Neural cell (in vitro differentiated cells): ENCODE results near the gene MC5R. TPM values are rescaled to one million over a fixed set of nuclear protein-coding genes. Genes with fewer than 3 reads are reported as not detected.

Source experiments
- H2AFZ ChIP-seq: fragments of 200-600, 300-800 bp; sonication (generic), shearing (Covaris generic); 2 replicates; pipeline ENCODE4 v1.6.0; 2014; ENCODE audit warnings: low read depth, mild to moderate bottlenecking, antibody characterized with exemption, low read length, moderate library complexity
- H3F3A ChIP-seq: fragments of 200-600 bp; shearing (Covaris generic); 2 replicates; pipeline ENCODE4 v1.6.1; 2016; ENCODE audit warnings: mild to moderate bottlenecking, moderate library complexity, mixed read lengths, antibody characterized with exemption, low read length; ENCODE audit not compliant: insufficient read depth, poor library complexity, severe bottlenecking
- H3K27ac ChIP-seq: fragments of 200-600, 300-800 bp; sonication (generic), shearing (Covaris generic); 2 replicates; pipeline ENCODE4 v1.5.1; 2014; ENCODE audit warnings: mild to moderate bottlenecking, low read length, moderate library complexity
- H3K27me3 ChIP-seq: fragments of 300-800, 200-600 bp; sonication (generic), shearing (Covaris generic); 2 replicates; pipeline ENCODE4 v1.6.0; 2014; ENCODE audit warnings: mild to moderate bottlenecking, low read depth, low read length, moderate library complexity; ENCODE audit not compliant: insufficient read depth
- H3K36me3 ChIP-seq: fragments of 300-800, 200-600 bp; sonication (generic), shearing (Covaris generic); 2 replicates; pipeline ENCODE4 v1.5.1; 2014; ENCODE audit warnings: mild to moderate bottlenecking, antibody characterized with exemption, low read length, moderate library complexity; ENCODE audit not compliant: insufficient read depth
- H3K4me2 ChIP-seq: fragments of 300-800, 200-600 bp; sonication (generic), shearing (Covaris generic); 2 replicates; pipeline ENCODE4 v1.6.0; 2014; ENCODE audit warnings: mild to moderate bottlenecking, low read length
- H3K4me3 ChIP-seq: fragments of 300-800, 200-600 bp; sonication (generic), shearing (Covaris generic); 2 replicates; pipeline ENCODE4 v1.5.1; 2014; ENCODE audit warnings: mild to moderate bottlenecking, low read length, moderate library complexity
- H3K79me2 ChIP-seq: fragments of 200-600 bp; shearing (Covaris generic); replicated peaks from 2 replicates; pipeline ENCODE4 v1.6.0; 2014; ENCODE audit warnings: mild to moderate bottlenecking, low read length, moderate library complexity; ENCODE audit not compliant: insufficient read depth
- H3K9ac ChIP-seq: fragments of 300-800, 200-600 bp; sonication (generic), shearing (Covaris generic); 2 replicates; pipeline ENCODE4 v1.6.1; 2016; ENCODE audit warnings: mild to moderate bottlenecking, low read length, mixed read lengths
- H3K9me2 ChIP-seq: fragments of 200-600 bp; shearing (Covaris generic); 2 replicates; pipeline ENCODE4 v1.6.1; 2016; ENCODE audit warnings: mild to moderate bottlenecking, low read length, mixed read lengths; ENCODE audit not compliant: insufficient read depth
- H3K9me3 ChIP-seq: fragments of 200-600, 300-800 bp; sonication (generic), shearing (Covaris generic); 2 replicates; pipeline ENCODE4 v1.6.1; 2016; ENCODE audit warnings: mild to moderate bottlenecking, mixed run types, low read length, moderate library complexity, mixed read lengths
- H4K20me1 ChIP-seq: fragments of 200-600 bp; shearing (Covaris generic); 2 replicates; pipeline ENCODE4 v1.6.1; 2016; ENCODE audit warnings: mild to moderate bottlenecking, mixed run types; ENCODE audit not compliant: insufficient read depth
- EP300 ChIP-seq: fragments of 450-650 bp; conservative IDR thresholded peaks from 2 replicates; pipeline ENCODE4 v1.6.1; 2014; ENCODE audit warnings: antibody characterized with exemption, mild to moderate bottlenecking, moderate library complexity; ENCODE audit not compliant: poor library complexity, severe bottlenecking
- EZH2 ChIP-seq: fragments of 200-600, 300-800 bp; shearing (Covaris generic), sonication (generic); IDR thresholded peaks from 2 replicates; pipeline ENCODE4 v1.6.1; 2014; ENCODE audit warnings: antibody characterized with exemption, low read length, borderline replicate concordance, mild to moderate bottlenecking; ENCODE audit not compliant: insufficient read depth, poor library complexity, severe bottlenecking
- MXI1 ChIP-seq: fragments of 450-650 bp; conservative IDR thresholded peaks from 2 replicates; pipeline ENCODE4 v1.6.1; 2014; ENCODE audit warnings: antibody characterized with exemption, mild to moderate bottlenecking; ENCODE audit not compliant: poor library complexity, severe bottlenecking
- POLR2AphosphoS5 ChIP-seq: IDR thresholded peaks from 2 replicates; pipeline ENCODE4 v1.6.1; 2012
- RAD21 ChIP-seq: fragments of 450-650 bp; conservative IDR thresholded peaks from 2 replicates; pipeline ENCODE4 v1.6.1; 2014; ENCODE audit warnings: antibody characterized with exemption, mild to moderate bottlenecking, moderate library complexity
- SMC3 ChIP-seq: fragments of 450-650 bp; conservative IDR thresholded peaks from 2 replicates; pipeline ENCODE4 v1.6.1; 2014; ENCODE audit warnings: antibody characterized with exemption, mild to moderate bottlenecking, moderate library complexity; ENCODE audit not compliant: poor library complexity
- TAF1 ChIP-seq: IDR thresholded peaks from 2 replicates; pipeline ENCODE4 v1.6.1; 2012; ENCODE audit warnings: low read depth
- polyA minus RNA-seq: library from RNA; depleted of rRNA, polyadenylated mRNA; stranded (reverse); fragments of >200 nt; gene quantifications from 2 replicates; pipeline ENCODE4 v1.2.3, GENCODE V29; 2014
- polyA plus RNA-seq: library from polyadenylated mRNA; depleted of rRNA; stranded (reverse); fragments of >200 nt; gene quantifications from 2 replicates; pipeline ENCODE4 v1.2.3, GENCODE V29; 2014
- TF ChIP-seq, protein P1 (sequence below): fragments of 450-650 bp; IDR thresholded peaks from 2 replicates; pipeline ENCODE4 v1.5.1; 2014; ENCODE audit warnings: antibody characterized with exemption, mild to moderate bottlenecking, moderate library complexity; ENCODE audit not compliant: poor library complexity, severe bottlenecking
- TF ChIP-seq, protein P2 (sequence below): IDR thresholded peaks from 2 replicates; pipeline ENCODE4 v1.6.1; 2012; ENCODE audit warnings: borderline replicate concordance

MC5R gene
- not detected in 2 replicates for polyA plus RNA-seq
- polyA minus RNA-seq: not detected in 2 replicates

GRCh38 chr18:13823707-13824395, at the start of gene MC5R:
TSS of gene MC5R (plus strand) at chr18:13824149. CDS start at chr18:13825766, 1,617 bp downstream.
- Histone ChIP-seq H2AFZ (no peak within 1 kb of the TSS), H3K9ac (no peak within 1 kb of the TSS)

GRCh38 chr18:13775058-13775457, 48.9 kb upstream of the MC5R start:
- no peak overlapping the region for H3K4me2 ChIP-seq

More at GRCh38 chr18:13823707-13824395, at the start of gene MC5R:
- TF ChIP-seq EZH2 (no peak), TAF1 (no peak), SMC3 (peak; percentile 92), POLR2AphosphoS5 (no peak), MXI1 (peak; percentile 17), RAD21 (peak; percentile 93)
- TF ChIP-seq, protein P1, sequence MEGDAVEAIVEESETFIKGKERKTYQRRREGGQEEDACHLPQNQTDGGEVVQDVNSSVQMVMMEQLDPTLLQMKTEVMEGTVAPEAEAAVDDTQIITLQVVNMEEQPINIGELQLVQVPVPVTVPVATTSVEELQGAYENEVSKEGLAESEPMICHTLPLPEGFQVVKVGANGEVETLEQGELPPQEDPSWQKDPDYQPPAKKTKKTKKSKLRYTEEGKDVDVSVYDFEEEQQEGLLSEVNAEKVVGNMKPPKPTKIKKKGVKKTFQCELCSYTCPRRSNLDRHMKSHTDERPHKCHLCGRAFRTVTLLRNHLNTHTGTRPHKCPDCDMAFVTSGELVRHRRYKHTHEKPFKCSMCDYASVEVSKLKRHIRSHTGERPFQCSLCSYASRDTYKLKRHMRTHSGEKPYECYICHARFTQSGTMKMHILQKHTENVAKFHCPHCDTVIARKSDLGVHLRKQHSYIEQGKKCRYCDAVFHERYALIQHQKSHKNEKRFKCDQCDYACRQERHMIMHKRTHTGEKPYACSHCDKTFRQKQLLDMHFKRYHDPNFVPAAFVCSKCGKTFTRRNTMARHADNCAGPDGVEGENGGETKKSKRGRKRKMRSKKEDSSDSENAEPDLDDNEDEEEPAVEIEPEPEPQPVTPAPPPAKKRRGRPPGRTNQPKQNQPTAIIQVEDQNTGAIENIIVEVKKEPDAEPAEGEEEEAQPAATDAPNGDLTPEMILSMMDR: peak; percentile 97
- H3K36me3 ChIP-seq: no peaks in the 10 kb centered on the region
- H3K27ac ChIP-seq: no peak within 1 kb of the TSS
- H3F3A ChIP-seq: no peaks in the 10 kb centered on the region
- no peaks in the 10 kb centered on the region for H3K9me3 ChIP-seq
- peak within 1 kb of the TSS; percentile 61 for H3K4me3 ChIP-seq
- no peaks in the 10 kb centered on the region for H3K79me2 ChIP-seq
- H3K4me2 ChIP-seq: peak within 1 kb of the TSS; percentile 70
- H4K20me1 ChIP-seq: no peaks in the 10 kb centered on the region
- no peaks in the 10 kb centered on the region for H3K9me2 ChIP-seq
- peaks cover 3% of the 10 kb centered on the region for H3K27me3 ChIP-seq

More at GRCh38 chr18:13775058-13775457, 48.9 kb upstream of the MC5R start:
- TF ChIP-seq EP300: no peak
- TF ChIP-seq RAD21: no peak
- no peak for TF ChIP-seq POLR2AphosphoS5
- TF ChIP-seq SMC3: no peak
- no peak for TF ChIP-seq MXI1
- TF ChIP-seq, protein P1: no peak
- TF ChIP-seq EZH2: no peak
- TF ChIP-seq, protein P2, sequence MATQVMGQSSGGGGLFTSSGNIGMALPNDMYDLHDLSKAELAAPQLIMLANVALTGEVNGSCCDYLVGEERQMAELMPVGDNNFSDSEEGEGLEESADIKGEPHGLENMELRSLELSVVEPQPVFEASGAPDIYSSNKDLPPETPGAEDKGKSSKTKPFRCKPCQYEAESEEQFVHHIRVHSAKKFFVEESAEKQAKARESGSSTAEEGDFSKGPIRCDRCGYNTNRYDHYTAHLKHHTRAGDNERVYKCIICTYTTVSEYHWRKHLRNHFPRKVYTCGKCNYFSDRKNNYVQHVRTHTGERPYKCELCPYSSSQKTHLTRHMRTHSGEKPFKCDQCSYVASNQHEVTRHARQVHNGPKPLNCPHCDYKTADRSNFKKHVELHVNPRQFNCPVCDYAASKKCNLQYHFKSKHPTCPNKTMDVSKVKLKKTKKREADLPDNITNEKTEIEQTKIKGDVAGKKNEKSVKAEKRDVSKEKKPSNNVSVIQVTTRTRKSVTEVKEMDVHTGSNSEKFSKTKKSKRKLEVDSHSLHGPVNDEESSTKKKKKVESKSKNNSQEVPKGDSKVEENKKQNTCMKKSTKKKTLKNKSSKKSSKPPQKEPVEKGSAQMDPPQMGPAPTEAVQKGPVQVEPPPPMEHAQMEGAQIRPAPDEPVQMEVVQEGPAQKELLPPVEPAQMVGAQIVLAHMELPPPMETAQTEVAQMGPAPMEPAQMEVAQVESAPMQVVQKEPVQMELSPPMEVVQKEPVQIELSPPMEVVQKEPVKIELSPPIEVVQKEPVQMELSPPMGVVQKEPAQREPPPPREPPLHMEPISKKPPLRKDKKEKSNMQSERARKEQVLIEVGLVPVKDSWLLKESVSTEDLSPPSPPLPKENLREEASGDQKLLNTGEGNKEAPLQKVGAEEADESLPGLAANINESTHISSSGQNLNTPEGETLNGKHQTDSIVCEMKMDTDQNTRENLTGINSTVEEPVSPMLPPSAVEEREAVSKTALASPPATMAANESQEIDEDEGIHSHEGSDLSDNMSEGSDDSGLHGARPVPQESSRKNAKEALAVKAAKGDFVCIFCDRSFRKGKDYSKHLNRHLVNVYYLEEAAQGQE: no peak
- TF ChIP-seq TAF1: no peak
- Histone ChIP-seq H3K36me3 (no peaks in the 10 kb centered on the region), H3K9me3 (no peaks in the 10 kb centered on the region), H3K4me3 (no peak overlapping the region), H3F3A (no peaks in the 10 kb centered on the region), H3K9me2 (no peaks in the 10 kb centered on the region), H3K79me2 (no peaks in the 10 kb centered on the region), H3K27me3 (no peaks in the 10 kb centered on the region), H2AFZ (no peak overlapping the region), H3K9ac (no peak overlapping the region), H3K27ac (no peak overlapping the region), H4K20me1 (no peaks in the 10 kb centered on the region)
